PC-3 (cell line): ENCODE data around the gene ITLN1. TPM values are rescaled to one million over a fixed set of nuclear protein-coding genes. Genes with fewer than 3 reads are reported as not detected.

Experiments
- ATAC-seq: fragments of 200-7000 bp; cut with Tn5 transposase; 2 replicates; pipeline ENCODE4 v1.9.1; 2020; ENCODE audit warnings: mild to moderate bottlenecking, moderate library complexity
- BruUV-seq: library from RNA; stranded (reverse); fragments of 400-500 nt; replicated peaks from 2 replicates; lab custom pipeline; 2021; lab: Mats Ljungman, UMichigan
- CTCF ChIA-PET: fragments of 300-600 bp; sonication (Branson Sonifier 250); formaldehyde crosslinking; loops from one replicate; lab custom pipeline; 2022; ENCODE audit warnings: antibody characterized with exemption; lab: Charles Lee
- POLR2A ChIA-PET: fragments of 300-600 bp; sonication (Branson Sonifier 250); formaldehyde crosslinking; loops from one replicate; lab custom pipeline; 2022; ENCODE audit warnings: antibody characterized with exemption; ENCODE audit not compliant: unreplicated experiment; lab: Charles Lee
- DNase-seq: peaks from one replicate; pipeline ENCODE4 v3.0.0-alpha.2; 2015
- H2AFZ ChIP-seq: fragments of 300-600 bp; sonication (generic); 2 replicates; pipeline ENCODE4 v1.6.0; 2016; ENCODE audit warnings: antibody characterized with exemption, low read length
- H3F3A ChIP-seq: fragments of 300-600 bp; sonication (generic); one replicate; pipeline ENCODE4 v1.6.0; 2017; ENCODE audit warnings: antibody characterized with exemption, low read length, control low read depth, mild to moderate bottlenecking; ENCODE audit not compliant: unreplicated experiment
- H3K27ac ChIP-seq: fragments of 300-600 bp; sonication (generic); 2 replicates; pipeline ENCODE4 v1.5.1; 2016; ENCODE audit warnings: mild to moderate bottlenecking, low read length
- H3K27me3 ChIP-seq: fragments of 300-600 bp; sonication (generic); 2 replicates; pipeline ENCODE4 v1.6.1; 2016; ENCODE audit warnings: low read length, mixed read lengths
- H3K36me3 ChIP-seq: fragments of 300-600 bp; sonication (generic); 2 replicates; pipeline ENCODE4 v1.6.1; 2016; ENCODE audit warnings: low read depth, mixed run types, low read length, mixed read lengths
- H3K4me1 ChIP-seq: fragments of 300-600 bp; sonication (generic); 2 replicates; pipeline ENCODE4 v1.5.1; 2016; ENCODE audit warnings: low read length; ENCODE audit not compliant: insufficient read depth
- H3K4me2 ChIP-seq: fragments of 300-600 bp; sonication (generic); 2 replicates; pipeline ENCODE4 v1.6.0; 2016; ENCODE audit warnings: low read length
- H3K4me3 ChIP-seq: fragments of 300-600 bp; sonication (generic); 2 replicates; pipeline ENCODE4 v1.5.1; 2016; ENCODE audit warnings: mild to moderate bottlenecking, low read length, mixed read lengths
- H3K79me2 ChIP-seq: fragments of 300-600 bp; sonication (generic); 2 replicates; pipeline ENCODE4 v1.6.1; 2017; ENCODE audit warnings: low read length, mixed read lengths
- H3K9ac ChIP-seq: fragments of 300-600 bp; sonication (generic); 2 replicates; pipeline ENCODE4 v1.6.0; 2016; ENCODE audit warnings: mild to moderate bottlenecking, low read length
- H3K9me2 ChIP-seq: fragments of 300-600 bp; sonication (generic); replicated peaks from 2 replicates; pipeline ENCODE4 v1.6.1; 2016; ENCODE audit warnings: mixed run types, low read length, mixed read lengths
- H3K9me3 ChIP-seq: fragments of 300-600 bp; sonication (generic); 2 replicates; pipeline ENCODE4 v1.6.1; 2016; ENCODE audit warnings: low read length, mixed read lengths
- H4K20me1 ChIP-seq: fragments of 300-600 bp; sonication (generic); 2 replicates; pipeline ENCODE4 v1.6.1; 2016; ENCODE audit warnings: low read length, mixed read lengths
- CTCF ChIP-seq: fragments of 300-600 bp; sonication (generic); conservative IDR thresholded peaks from 2 replicates; pipeline ENCODE4 v1.5.1; 2017; ENCODE audit warnings: antibody characterized with exemption, low read depth, mild to moderate bottlenecking, low read length
- EZH2 ChIP-seq: fragments of 300-600 bp; sonication (generic); IDR thresholded peaks from one replicate; pipeline ENCODE4 v1.6.1; 2017; ENCODE audit warnings: antibody characterized with exemption, mild to moderate bottlenecking, low read length; ENCODE audit not compliant: unreplicated experiment
- EZH2phosphoT487 ChIP-seq: fragments of 300-600 bp; sonication (generic); IDR thresholded peaks from 2 replicates; pipeline ENCODE4 v1.6.1; 2018; ENCODE audit warnings: mild to moderate bottlenecking, antibody characterized with exemption, low read length, borderline replicate concordance
- intact Hi-C: fragments of 100-400 bp; cut with micrococcal nuclease; formaldehyde crosslinking; loops from 2 replicates; pipeline ENCODE4 v1.9.0; 2023
- total RNA-seq: library from RNA; depleted of rRNA; stranded (reverse); fragments of >200 nt; gene quantifications from 2 replicates; pipeline ENCODE4 v1.2.3, GENCODE V29; 2014

Gene ITLN1
- total RNA-seq, 1 experiment from 2014 or later, result not detected

DNA sequence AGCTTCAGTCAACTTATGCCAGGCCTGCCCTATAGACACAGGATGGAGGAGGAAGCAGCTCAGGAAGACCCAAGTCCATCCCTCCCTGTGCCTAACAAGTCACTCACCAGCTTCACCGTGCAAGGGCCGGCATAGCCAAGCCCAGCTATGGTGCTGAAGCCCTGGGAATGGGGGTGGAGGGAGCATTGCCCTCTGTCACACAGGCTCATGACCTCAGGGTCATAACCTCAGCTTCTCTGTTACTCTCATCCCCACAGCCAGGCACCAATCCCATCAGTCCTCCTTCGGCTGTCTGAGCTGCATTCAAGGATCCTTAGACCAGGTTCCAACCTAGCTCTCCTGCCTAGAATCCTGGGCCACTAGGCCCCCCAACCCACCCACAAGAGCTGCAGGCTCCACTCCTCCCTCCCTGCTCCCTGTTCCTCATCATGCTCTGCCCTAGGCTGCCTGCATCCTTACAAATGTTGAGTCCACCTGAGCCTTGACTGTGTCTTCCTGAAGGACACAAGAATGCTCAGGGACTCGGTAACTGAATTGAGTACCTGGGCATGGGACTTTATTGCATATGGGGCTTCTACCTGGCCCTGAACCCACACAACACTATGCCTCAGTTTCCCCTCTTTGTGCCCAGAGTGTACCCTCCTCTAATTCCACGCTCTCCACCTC, 24.0 kb downstream of the ITLN1 start:
- H3K4me1 ChIP-seq, result peaks cover 8% of the 10 kb centered on the region
- no peak for ATAC-seq
- no TSS peak for BruUV-seq
- H3K79me2 ChIP-seq, result no peaks in the 10 kb centered on the region
- ChIA-PET POLR2A (interaction anchor here (0.6 kb wide), 1 partner anchor 64 kb away, joined by 3 read pairs; no protein-coding TSS in a partner anchor), CTCF (no interaction called here)
- no peak for DNase-seq
- no peaks in the 10 kb centered on the region for H3K36me3 ChIP-seq
- no peaks in the 10 kb centered on the region for H3K27me3 ChIP-seq
- H3K4me2 ChIP-seq, result no peak overlapping the region
- TF ChIP-seq EZH2 (no peak), EZH2phosphoT487 (no peak), CTCF (no peak)
- H3K4me3 ChIP-seq, result no peak overlapping the region
- H2AFZ ChIP-seq, result no peak overlapping the region
- intact Hi-C loops, result no loop called here
- no peak overlapping the region for H3K27ac ChIP-seq
- H4K20me1 ChIP-seq, result no peaks in the 10 kb centered on the region
- H3F3A ChIP-seq, result no peaks in the 10 kb centered on the region
- H3K9me2 ChIP-seq, result no peaks in the 10 kb centered on the region
- H3K9me3 ChIP-seq, result no peaks in the 10 kb centered on the region
- no peak overlapping the region for H3K9ac ChIP-seq

- no peaks in the 10 kb centered on the region for H3K36me3 ChIP-seq
- H3F3A ChIP-seq, result no peaks in the 10 kb centered on the region
- TF ChIP-seq EZH2, result no peak
- no peak for TF ChIP-seq CTCF
- TF ChIP-seq EZH2phosphoT487, result no peak
- no peak overlapping the region for H3K4me2 ChIP-seq
- DNase-seq (no peak), ATAC-seq (no peak)
- no peak overlapping the region for H3K4me3 ChIP-seq
- H2AFZ ChIP-seq, result no peak overlapping the region
- no peaks in the 10 kb centered on the region for H4K20me1 ChIP-seq
- H3K9ac ChIP-seq, result no peak overlapping the region
- no peaks in the 10 kb centered on the region for H3K9me2 ChIP-seq
- H3K27me3 ChIP-seq, result no peaks in the 10 kb centered on the region; the same call in 1 of the 2 replicates
- intact Hi-C loops, result no loop called here
- no TSS peak for BruUV-seq
- no peaks in the 10 kb centered on the region for H3K79me2 ChIP-seq
- no peak overlapping the region for H3K27ac ChIP-seq
- peaks cover 8% of the 10 kb centered on the region for H3K4me1 ChIP-seq
- CTCF ChIA-PET, result no interaction called here
- H3K9me3 ChIP-seq, result no peaks in the 10 kb centered on the region
- POLR2A ChIA-PET, result no interaction called here
Observed at GRCh38 chr1:160859166-160859565, 25.8 kb downstream of the ITLN1 start.

- Histone ChIP-seq H3F3A (no peaks in the 10 kb centered on the region), H3K9ac (no peak overlapping the region), H3K36me3 (no peaks in the 10 kb centered on the region), H4K20me1 (no peaks in the 10 kb centered on the region), H3K79me2 (no peaks in the 10 kb centered on the region), H3K9me2 (no peaks in the 10 kb centered on the region), H3K9me3 (no peaks in the 10 kb centered on the region), H3K27ac (no peak overlapping the region), H2AFZ (no peak overlapping the region), H3K4me3 (no peak overlapping the region), H3K27me3 (no peaks in the 10 kb centered on the region; the same call in 1 of the 2 replicates), H3K4me1 (peaks cover 8% of the 10 kb centered on the region), H3K4me2 (no peak overlapping the region)
- DNase-seq, result no peak
- ChIA-PET CTCF (no interaction called here), POLR2A (no interaction called here)
- BruUV-seq, result no TSS peak
- TF ChIP-seq EZH2phosphoT487 (no peak), EZH2 (no peak), CTCF (no peak)
- intact Hi-C loops, result no loop called here
- ATAC-seq, result no peak
Observed at GRCh38 chr1:160858507-160858906, 26.5 kb downstream of the ITLN1 start.
